BE2C (cell line): ENCODE results near the gene FIBP.
A peak's percentile ranks its signal among the peaks of the same experiment; 100 is the strongest.

Experiments used
- DNase-seq: peaks from one replicate; pipeline ENCODE4 v3.0.0-alpha.2; 2020
- H3K27me3 ChIP-seq: fragments of 250-450 bp; sonication (Bioruptor Pico); 2 replicates; pipeline ENCODE4 v1.5.1; 2020; ENCODE audit warnings: mild to moderate bottlenecking
- H3K36me3 ChIP-seq: fragments of 250-450 bp; sonication (Bioruptor Pico); 2 replicates; pipeline ENCODE4 v1.5.1; 2020; ENCODE audit warnings: mild to moderate bottlenecking
- H3K4me1 ChIP-seq: fragments of 250-450 bp; sonication (Bioruptor Pico); 2 replicates; pipeline ENCODE4 v1.5.1; 2020
- H3K4me3 ChIP-seq: 2 replicates; pipeline ENCODE4 v1.5.1; 2011; ENCODE audit warnings: low read depth, low read length
- H3K9me3 ChIP-seq: fragments of 250-450 bp; sonication (Bioruptor Pico); 2 replicates; pipeline ENCODE4 v1.5.1; 2020
- CTCF ChIP-seq: IDR thresholded peaks from 2 replicates; pipeline ENCODE4 v1.5.1; 2012; ENCODE audit warnings: mild to moderate bottlenecking, low read depth, low read length

Gene FIBP

GRCh38 chr11:65899356-65900124 lies 11.3 kb upstream of the FIBP start:
- DNase-seq = peak; percentile 47
- H3K27me3 ChIP-seq = peaks cover 56% of the 10 kb centered on the region
- no peaks in the 10 kb centered on the region for H3K4me1 ChIP-seq
- no peaks in the 10 kb centered on the region; the same call in 1 of the 2 replicates for H3K9me3 ChIP-seq
- no peaks in the 10 kb centered on the region for H3K36me3 ChIP-seq
- H3K4me3 ChIP-seq = no peak overlapping the region
- no peak for TF ChIP-seq CTCF

GRCh38 chr11:65898656-65899355 lies 10.5 kb upstream of the FIBP start:
- Histone ChIP-seq H3K27me3 (peaks cover 55% of the 10 kb centered on the region), H3K4me3 (no peak overlapping the region), H3K9me3 (no peaks in the 10 kb centered on the region; the same call in 1 of the 2 replicates), H3K4me1 (no peaks in the 10 kb centered on the region; the same call in 1 of the 2 replicates), H3K36me3 (no peaks in the 10 kb centered on the region)
- TF ChIP-seq CTCF = no peak
- DNase-seq = no peak

- DNase-seq = no peak
- no peak for TF ChIP-seq CTCF
- Histone ChIP-seq H3K27me3 (peaks cover 38% of the 10 kb centered on the region), H3K9me3 (no peaks in the 10 kb centered on the region; the same call in 1 of the 2 replicates), H3K4me3 (no peak overlapping the region), H3K4me1 (no peaks in the 10 kb centered on the region; the same call in 1 of the 2 replicates), H3K36me3 (no peaks in the 10 kb centered on the region)
These were observed 8.8 kb upstream of the FIBP start for GRCh38 chr11:65897020-65897471.

GRCh38 chr11:65896034-65896999 lies 8.0 kb upstream of the FIBP start:
- Histone ChIP-seq H3K4me1 (no peaks in the 10 kb centered on the region; the same call in none of the 2 replicates), H3K36me3 (no peaks in the 10 kb centered on the region), H3K4me3 (no peak overlapping the region), H3K27me3 (peaks cover 33% of the 10 kb centered on the region), H3K9me3 (no peaks in the 10 kb centered on the region; the same call in 1 of the 2 replicates)
- no peak for TF ChIP-seq CTCF
- no peak for DNase-seq

- Histone ChIP-seq H3K27me3 (peaks cover 25% of the 10 kb centered on the region), H3K4me1 (no peaks in the 10 kb centered on the region; the same call in none of the 2 replicates), H3K9me3 (no peaks in the 10 kb centered on the region; the same call in 1 of the 2 replicates), H3K4me3 (no peak overlapping the region), H3K36me3 (no peaks in the 10 kb centered on the region)
- DNase-seq = no peak
- no peak for TF ChIP-seq CTCF
These were observed 7.3 kb upstream of the FIBP start for GRCh38 chr11:65895482-65895981.
